H1 (cell line): Measurements from ENCODE around the gene TRIM43. TPM values are rescaled to one million over a fixed set of nuclear protein-coding genes. Genes with fewer than 3 reads are reported as not detected.

Experiments used
- CTCF ChIA-PET: fragments of 300-600 bp; sonication (Branson Sonifier 250); formaldehyde crosslinking; loops from one replicate; lab custom pipeline; 2021; ENCODE audit not compliant: partially characterized antibody; lab: Charles Lee
- POLR2A ChIA-PET: fragments of 300-600 bp; sonication (Branson Sonifier 250); formaldehyde crosslinking; loops from one replicate; lab custom pipeline; 2021; ENCODE audit warnings: inconsistent platforms; ENCODE audit not compliant: partially characterized antibody; lab: Charles Lee
- DNase-seq, 2 experiments: peaks; one replicate each; pipeline versions ENCODE4 v3.0.0 to v3.0.0-alpha.2; 2010 to 2022; ENCODE audit warnings: low spot score in 2 of 2, low read depth in 1 of 2, mixed read lengths in 1 of 2
- FAIRE-seq: peaks from 2 replicates; lab custom pipeline; 2011; peaks lifted over from hg19 to GRCh38; lab: Jason Lieb, UNC
- H2AFZ ChIP-seq: 2 replicates; pipeline ENCODE4 v1.8.1; 2012; ENCODE audit warnings: low read length, inconsistent platforms
- H2AK5ac ChIP-seq: 2 replicates; pipeline ENCODE4 v1.6.1; 2013; ENCODE audit warnings: low read depth, low read length
- H2BK120ac ChIP-seq: replicated peaks from 2 replicates; pipeline ENCODE3; 2013; ENCODE audit warnings: low read depth, low read length, inconsistent platforms
- H2BK12ac ChIP-seq: 2 replicates; pipeline ENCODE4 v1.6.1; 2013; ENCODE audit warnings: low read depth, low read length
- H2BK15ac ChIP-seq: 2 replicates; pipeline ENCODE4 v1.6.1; 2013; ENCODE audit warnings: low read length
- H2BK20ac ChIP-seq: 2 replicates; pipeline ENCODE4 v1.6.1; 2013; ENCODE audit warnings: low read length
- H2BK5ac ChIP-seq: 2 replicates; pipeline ENCODE4 v1.6.1; 2013; ENCODE audit warnings: low read depth, low read length
- H3K14ac ChIP-seq: 2 replicates; pipeline ENCODE4 v1.6.1; 2013; ENCODE audit warnings: inconsistent platforms; ENCODE audit not compliant: insufficient read length
- H3K18ac ChIP-seq: 2 replicates; pipeline ENCODE4 v1.6.1; 2013; ENCODE audit warnings: low read length; ENCODE audit errors: extremely low read depth
- H3K23ac ChIP-seq: 2 replicates; pipeline ENCODE4 v1.6.1; 2013; ENCODE audit warnings: inconsistent platforms; ENCODE audit not compliant: insufficient read length
- H3K23me2 ChIP-seq: 2 replicates; pipeline ENCODE4 v1.6.1; 2013; ENCODE audit warnings: low read depth, low read length
- H3K27ac ChIP-seq: 2 replicates; pipeline ENCODE4 v1.6.1; 2011; ENCODE audit warnings: low read depth, low read length, inconsistent platforms
- H3K27me3 ChIP-seq, 4 experiments: replicated peaks in 1 of 4; 1 replicate in 1 of 4; 2 replicates in 3 of 4; pipeline versions ENCODE4 v1.6.1 to v1.8.1; 2011 to 2013; ENCODE audit warnings: low read length in 3 of 4, mild to moderate bottlenecking in 3 of 4, inconsistent platforms in 2 of 4, mixed read lengths in 2 of 4, moderate library complexity in 1 of 4; ENCODE audit not compliant: control insufficient read depth in 3 of 4, insufficient read depth in 3 of 4; ENCODE audit errors: extremely low read depth in 1 of 4
- H3K36me3 ChIP-seq, 4 experiments: 2 replicates each; pipeline versions ENCODE4 v1.6.1 to v1.8.1; 2011 to 2013; ENCODE audit warnings: mild to moderate bottlenecking in 4 of 4, low read length in 3 of 4, moderate library complexity in 2 of 4, control low read depth in 1 of 4, inconsistent platforms in 1 of 4; ENCODE audit not compliant: insufficient read depth in 4 of 4, control insufficient read depth in 2 of 4
- H3K4ac ChIP-seq: replicated peaks from 2 replicates; pipeline ENCODE3; 2013; ENCODE audit warnings: low read length, low read depth, mixed read lengths, inconsistent platforms; ENCODE audit not compliant: insufficient read length
- H3K4me1 ChIP-seq, 4 experiments: replicated peaks in 1 of 4; 1 replicate in 1 of 4; 2 replicates in 3 of 4; pipeline versions ENCODE4 v1.6.1 to v1.8.1; 2011 to 2013; ENCODE audit warnings: low read length in 3 of 4, inconsistent platforms in 2 of 4, mixed read lengths in 1 of 4; ENCODE audit not compliant: insufficient read depth in 4 of 4, control insufficient read depth in 3 of 4
- H3K4me2 ChIP-seq, 2 experiments: 2 replicates each; pipeline versions ENCODE4 v1.6.1 to v1.8.1; 2011 to 2013; ENCODE audit warnings: low read depth in 2 of 2, low read length in 2 of 2, control low read depth in 1 of 2, inconsistent platforms in 1 of 2, mild to moderate bottlenecking in 1 of 2; ENCODE audit not compliant: insufficient read depth in 1 of 2
- H3K4me3 ChIP-seq, 4 experiments: fragments of 200-600, 300-600 bp in 1 of 4; sonication (generic), shearing (Covaris generic), sonication (Bioruptor Twin) in 1 of 4; 2 replicates each; pipeline versions ENCODE4 v1.5.1 to v1.8.1; 2011 to 2016; ENCODE audit warnings: low read length in 4 of 4, low read depth in 3 of 4, control low read depth in 2 of 4, inconsistent platforms in 2 of 4, mild to moderate bottlenecking in 2 of 4, mixed read lengths in 1 of 4, moderate library complexity in 1 of 4; ENCODE audit not compliant: insufficient read depth in 2 of 4; ENCODE audit errors: extremely low read depth in 1 of 4
- H3K56ac ChIP-seq: replicated peaks from 2 replicates; pipeline ENCODE3; 2013; ENCODE audit warnings: low read depth, mild to moderate bottlenecking, mixed read lengths, low read length, inconsistent platforms; ENCODE audit not compliant: insufficient read length
- H3K79me1 ChIP-seq: 2 replicates; pipeline ENCODE4 v1.6.1; 2013; ENCODE audit warnings: low read depth, low read length, control low read depth
- H3K79me2 ChIP-seq, 2 experiments: 2 replicates each; pipeline versions ENCODE4 v1.6.1 to v1.8.1; 2012 to 2013; ENCODE audit warnings: low read length in 2 of 2, mild to moderate bottlenecking in 2 of 2, inconsistent platforms in 1 of 2; ENCODE audit not compliant: insufficient read depth in 2 of 2, control insufficient read depth in 1 of 2
- H3K9ac ChIP-seq, 4 experiments: replicated peaks in 1 of 4; 1 replicate in 1 of 4; 2 replicates in 3 of 4; pipeline versions ENCODE4 v1.6.1 to v1.8.1; 2011 to 2013; ENCODE audit warnings: low read depth in 3 of 4, low read length in 3 of 4, control low read depth in 2 of 4, mild to moderate bottlenecking in 2 of 4, moderate library complexity in 2 of 4, inconsistent platforms in 1 of 4; ENCODE audit errors: extremely low read depth in 1 of 4
- H3K9me3 ChIP-seq, 2 experiments: 2 replicates each; pipeline versions ENCODE4 v1.6.1 to v1.8.1; 2012 to 2013; ENCODE audit warnings: mild to moderate bottlenecking in 2 of 2, moderate library complexity in 2 of 2, control low read depth in 1 of 2, inconsistent platforms in 1 of 2, low read depth in 1 of 2, low read length in 1 of 2, mixed read lengths in 1 of 2; ENCODE audit not compliant: insufficient read depth in 2 of 2
- H4K20me1 ChIP-seq, 2 experiments: replicated peaks in 1 of 2; 2 replicates each; pipeline versions ENCODE3 to v1.8.1; 2011 to 2013; ENCODE audit warnings: inconsistent platforms in 2 of 2, low read length in 2 of 2, mild to moderate bottlenecking in 1 of 2; ENCODE audit not compliant: insufficient read depth in 2 of 2, control insufficient read depth in 1 of 2
- H4K5ac ChIP-seq: 2 replicates; pipeline ENCODE4 v1.6.1; 2013; ENCODE audit warnings: low read length, low read depth, mixed read lengths, inconsistent platforms; ENCODE audit not compliant: insufficient read length
- H4K8ac ChIP-seq: 2 replicates; pipeline ENCODE4 v1.8.0; 2013; ENCODE audit warnings: mild to moderate bottlenecking, moderate library complexity, low read length, inconsistent platforms; ENCODE audit not compliant: insufficient read depth; ENCODE audit errors: extremely low read depth
- H4K91ac ChIP-seq: replicated peaks from 2 replicates; pipeline ENCODE3; 2013; ENCODE audit warnings: low read length, mixed read lengths, inconsistent platforms; ENCODE audit not compliant: insufficient read length
- BCL11A ChIP-seq, 2 experiments: IDR thresholded peaks; one replicate each; pipeline ENCODE4 v1.6.1; 2011; ENCODE audit warnings: low read depth in 2 of 2, low read length in 2 of 2, mild to moderate bottlenecking in 2 of 2
- HDAC2 ChIP-seq, 2 experiments: fragments of 300-600 bp in 1 of 2; sonication (generic) in 1 of 2; IDR thresholded peaks; 2 replicates each; pipeline ENCODE4 v1.6.1; 2011 to 2012; ENCODE audit warnings: low read depth in 2 of 2, low read length in 2 of 2, mild to moderate bottlenecking in 2 of 2, moderate library complexity in 2 of 2, borderline replicate concordance in 1 of 2, inconsistent platforms in 1 of 2
- RXRA ChIP-seq: IDR thresholded peaks from 2 replicates; pipeline ENCODE4 v1.6.1; 2011; ENCODE audit warnings: low read depth, mild to moderate bottlenecking, low read length, moderate library complexity; ENCODE audit not compliant: insufficient read depth
- polyA plus RNA-seq, 7 experiments: library from polyadenylated mRNA; depleted of rRNA in 3 of 7; stranded (reverse) in 5 of 7; unstranded in 2 of 7; fragments of >200 nt in 5 of 7; fragments of 200-250 nt in 2 of 7; gene quantifications; 1 replicate in 5 of 7; 2 replicates in 1 of 7; 4 replicates in 1 of 7; pipeline versions ENCODE4 v1.2.1 to v1.2.3, GENCODE V29; 2011 to 2013; ENCODE audit warnings: missing spikeins in 2 of 7, mixed read lengths in 2 of 7
- total RNA-seq: library from RNA; stranded (reverse); fragmentation: NEBNext Ultra II Directional; extraction: Animal tissue kit (Norgen Biotek cat#: 25700); gene quantifications from 2 replicates; pipeline ENCODE4 v1.2.1, GENCODE V29; 2021
- TF ChIP-seq, protein P1 (sequence below): IDR thresholded peaks from 2 replicates; pipeline ENCODE4 v1.6.1; 2011; ENCODE audit warnings: low read length, improper control_type of control experiment

Gene TRIM43
- total and polyA plus RNA-seq, 2 of the 8 experiments (the other 6 are each of a cell fraction or from before 2014, with no cell fraction given) = not detected

- Histone ChIP-seq H3K79me1 (no peaks in the 10 kb centered on the region), H2AK5ac (no peak overlapping the region), H2BK5ac (no peak overlapping the region), H3K14ac (no peak overlapping the region), H3K4me3 (no peak overlapping the region), H3K4me1 (no peaks in the 10 kb centered on the region), H3K56ac (no peak overlapping the region), H2BK120ac (no peak overlapping the region), H3K23ac (no peak overlapping the region), H3K23me2 (no peaks in the 10 kb centered on the region), H2BK20ac (no peak overlapping the region), H2BK12ac (no peak overlapping the region), H3K27ac (no peak overlapping the region), H4K5ac (no peak overlapping the region), H3K36me3 (no peaks in the 10 kb centered on the region), H3K79me2 (no peaks in the 10 kb centered on the region), H3K4me2 (no peak overlapping the region), H2BK15ac (no peak overlapping the region), H4K8ac (no peak overlapping the region), H4K91ac (no peak overlapping the region), H2AFZ (no peak overlapping the region), H3K9ac (no peak overlapping the region), H3K4ac (no peak overlapping the region), H3K27me3 (no peaks in the 10 kb centered on the region), H4K20me1 (no peaks in the 10 kb centered on the region), H3K18ac (no peak overlapping the region), H3K9me3 (peaks cover 45 to 48% of the 10 kb centered on the region in 2 experiments)
- POLR2A ChIA-PET = no interaction called here
- CTCF ChIA-PET = no interaction called here
- DNase-seq (no peak), FAIRE-seq (no peak)
- TF ChIP-seq, protein P1, sequence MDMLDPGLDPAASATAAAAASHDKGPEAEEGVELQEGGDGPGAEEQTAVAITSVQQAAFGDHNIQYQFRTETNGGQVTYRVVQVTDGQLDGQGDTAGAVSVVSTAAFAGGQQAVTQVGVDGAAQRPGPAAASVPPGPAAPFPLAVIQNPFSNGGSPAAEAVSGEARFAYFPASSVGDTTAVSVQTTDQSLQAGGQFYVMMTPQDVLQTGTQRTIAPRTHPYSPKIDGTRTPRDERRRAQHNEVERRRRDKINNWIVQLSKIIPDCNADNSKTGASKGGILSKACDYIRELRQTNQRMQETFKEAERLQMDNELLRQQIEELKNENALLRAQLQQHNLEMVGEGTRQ = no peak
- TF ChIP-seq BCL11A (IDR thresholded peaks at IDR 0.05; ENCODE audit: low read depth in 2 of 2, low read length in 2 of 2) (no peak), RXRA (no peak), HDAC2 (IDR thresholded peaks at IDR 0.05; ENCODE audit: borderline replicate concordance in 1 of 2, low read depth in 2 of 2, low read length in 2 of 2) (no peak)
Measured at GRCh38 chr2:95575857-95576256, 15.9 kb upstream of the TRIM43 start.
